Mesendoderm (in vitro differentiated cells): ENCODE data around the gene GJB4.

Source experiments
- DNase-seq: peaks from one replicate; pipeline ENCODE4 v3.0.0; 2013
- H2AK5ac ChIP-seq: 2 replicates; pipeline ENCODE4 v1.6.1; 2013; ENCODE audit warnings: low read length, inconsistent platforms
- H2BK120ac ChIP-seq: 2 replicates; pipeline ENCODE4 v1.6.1; 2013; ENCODE audit warnings: low read depth, mild to moderate bottlenecking, low read length, moderate library complexity, mixed read lengths
- H2BK15ac ChIP-seq: replicated peaks from 2 replicates; pipeline ENCODE4 v1.6.1; 2013; ENCODE audit warnings: low read depth, mild to moderate bottlenecking, moderate library complexity
- H2BK5ac ChIP-seq: 2 replicates; pipeline ENCODE4 v1.6.1; 2013; ENCODE audit warnings: low read length, inconsistent platforms
- H3K18ac ChIP-seq: 2 replicates; pipeline ENCODE4 v1.6.1; 2013; ENCODE audit warnings: mild to moderate bottlenecking, low read length, mixed read lengths
- H3K23ac ChIP-seq: one replicate; pipeline ENCODE4 v1.6.1; 2013; ENCODE audit warnings: low read length
- H3K27ac ChIP-seq: 2 replicates; pipeline ENCODE4 v1.5.1; 2013; ENCODE audit warnings: low read depth, mild to moderate bottlenecking, inconsistent platforms, low read length, moderate library complexity
- H3K27me3 ChIP-seq: 2 replicates; pipeline ENCODE4 v1.6.1; 2013; ENCODE audit warnings: low read length, control low read depth, mild to moderate bottlenecking, inconsistent platforms; ENCODE audit not compliant: insufficient read depth, poor library complexity
- H3K36me3 ChIP-seq: 2 replicates; pipeline ENCODE4 v1.6.1; 2013; ENCODE audit warnings: low read length, inconsistent platforms; ENCODE audit not compliant: control insufficient read depth, insufficient read depth
- H3K4ac ChIP-seq: one replicate; pipeline ENCODE4 v1.6.1; 2013; ENCODE audit warnings: low read depth, mild to moderate bottlenecking, low read length, moderate library complexity
- H3K4me1 ChIP-seq: 2 replicates; pipeline ENCODE4 v1.6.1; 2013; ENCODE audit warnings: low read depth, low read length, inconsistent platforms; ENCODE audit not compliant: control insufficient read depth
- H3K4me2 ChIP-seq: 2 replicates; pipeline ENCODE4 v1.6.1; 2013; ENCODE audit warnings: low read length
- H3K4me3 ChIP-seq: 2 replicates; pipeline ENCODE4 v1.5.1; 2013; ENCODE audit warnings: mild to moderate bottlenecking, low read length
- H3K56ac ChIP-seq: one replicate; pipeline ENCODE4 v1.6.1; 2013; ENCODE audit warnings: low read length
- H3K79me1 ChIP-seq: 2 replicates; pipeline ENCODE4 v1.6.1; 2013; ENCODE audit warnings: low read length, inconsistent platforms
- H3K79me2 ChIP-seq: 2 replicates; pipeline ENCODE4 v1.6.1; 2013; ENCODE audit warnings: mild to moderate bottlenecking, low read length; ENCODE audit not compliant: control insufficient read depth, insufficient read depth
- H3K9ac ChIP-seq: 2 replicates; pipeline ENCODE4 v1.6.1; 2013; ENCODE audit warnings: low read length, inconsistent platforms
- H4K5ac ChIP-seq: one replicate; pipeline ENCODE4 v1.6.1; 2013; ENCODE audit warnings: low read length
- H4K8ac ChIP-seq: one replicate; pipeline ENCODE4 v1.6.1; 2013; ENCODE audit warnings: low read depth, mild to moderate bottlenecking, control low read depth, low read length, moderate library complexity
- WGBS: extraction: QIAGEN DNeasy Blood & Tissue Kit; methylation state at CpG from one replicate; pipeline ENCODE4 v1.1.7; 2013; ENCODE audit warnings: low lambda C conversion rate, missing lambda C conversion rate; ENCODE audit not compliant: insufficient coverage; ENCODE audit errors: extremely low coverage; 5-methylcytosine and 5-hydroxymethylcytosine counted together

GJB4 gene

GRCh38 chr1:34742667-34743270 lies 16.8 kb upstream of the GJB4 start:
- Histone ChIP-seq H3K79me2 (no peaks in the 10 kb centered on the region), H3K4ac (no peak overlapping the region), H3K36me3 (no peaks in the 10 kb centered on the region), H3K23ac (no peak overlapping the region), H3K56ac (peak overlapping the region; percentile 67), H4K5ac (peak overlapping the region; percentile 56), H3K9ac (no peak overlapping the region), H3K27ac (no peak overlapping the region), H2BK5ac (no peak overlapping the region), H3K4me3 (no peak overlapping the region), H2BK15ac (no peak overlapping the region), H2AK5ac (no peak overlapping the region), H4K8ac (no peak overlapping the region), H3K27me3 (no peaks in the 10 kb centered on the region), H3K18ac (no peak overlapping the region), H2BK120ac (no peak overlapping the region), H3K79me1 (no peaks in the 10 kb centered on the region), H3K4me2 (no peak overlapping the region), H3K4me1 (peaks cover 2% of the 10 kb centered on the region)
- no CpG with 5 or more reads among the region's 16 CpGs for WGBS
- peak; percentile 82 for DNase-seq

- Histone ChIP-seq H3K4ac (no peak overlapping the region), H3K79me2 (no peaks in the 10 kb centered on the region), H3K56ac (no peak overlapping the region), H3K4me1 (peaks cover 2% of the 10 kb centered on the region), H3K4me2 (no peak overlapping the region), H4K8ac (no peak overlapping the region), H3K18ac (no peak overlapping the region), H2BK15ac (no peak overlapping the region), H2BK5ac (no peak overlapping the region), H2AK5ac (no peak overlapping the region), H4K5ac (no peak overlapping the region), H3K4me3 (no peak overlapping the region), H2BK120ac (no peak overlapping the region), H3K36me3 (no peaks in the 10 kb centered on the region), H3K27me3 (no peaks in the 10 kb centered on the region), H3K27ac (no peak overlapping the region), H3K23ac (no peak overlapping the region), H3K79me1 (no peaks in the 10 kb centered on the region), H3K9ac (no peak overlapping the region)
- WGBS = no CpG with 5 or more reads among the region's 6 CpGs
- no peak for DNase-seq
Observed at GRCh38 chr1:34743775-34744174, 15.8 kb upstream of the GJB4 start.

- no CpG with 5 or more reads among the region's 3 CpGs for WGBS
- H2BK120ac ChIP-seq = no peak overlapping the region
Observed at GRCh38 chr1:34744851-34745250, 14.7 kb upstream of the GJB4 start.

DNA sequence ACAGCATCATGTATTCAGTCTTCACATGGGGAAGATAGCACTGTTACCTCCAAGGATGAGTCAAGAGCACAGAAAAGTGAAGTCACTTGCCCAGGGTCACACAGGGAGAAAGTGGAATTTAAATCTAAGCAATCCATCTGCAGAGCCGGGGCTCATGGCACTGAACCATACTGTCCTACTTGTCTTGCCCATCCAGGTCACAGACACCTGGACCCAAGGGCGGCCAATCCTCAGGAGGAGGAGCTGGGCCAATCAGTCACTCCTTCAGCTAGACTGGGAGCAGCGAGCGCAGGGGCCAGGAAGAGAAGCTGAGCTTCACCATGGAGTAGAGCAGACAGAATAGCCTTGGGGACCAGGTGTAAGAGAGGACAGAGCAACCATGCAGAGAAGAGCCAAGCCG lies 13.9 kb upstream of the GJB4 start:
- Histone ChIP-seq H2BK120ac (no peak overlapping the region), H3K4ac (no peak overlapping the region), H4K5ac (no peak overlapping the region), H2BK5ac (no peak overlapping the region), H4K8ac (no peak overlapping the region), H3K4me1 (peaks cover 12% of the 10 kb centered on the region), H3K23ac (no peak overlapping the region), H3K36me3 (no peaks in the 10 kb centered on the region), H3K79me2 (no peaks in the 10 kb centered on the region), H3K4me2 (no peak overlapping the region), H2BK15ac (no peak overlapping the region), H3K4me3 (no peak overlapping the region), H3K27me3 (no peaks in the 10 kb centered on the region), H3K27ac (no peak overlapping the region), H3K9ac (no peak overlapping the region), H2AK5ac (no peak overlapping the region), H3K79me1 (no peaks in the 10 kb centered on the region), H3K56ac (no peak overlapping the region), H3K18ac (no peak overlapping the region)
- no peak for DNase-seq
- WGBS = no CpG with 5 or more reads among the region's 5 CpGs

More at GRCh38 chr1:34744851-34745250, 14.7 kb upstream of the GJB4 start:
- H3K4me3 ChIP-seq = no peak overlapping the region
- no peak overlapping the region for H3K56ac ChIP-seq
- peaks cover 5% of the 10 kb centered on the region for H3K4me1 ChIP-seq
- H3K27me3 ChIP-seq = no peaks in the 10 kb centered on the region
- no peak overlapping the region for H2AK5ac ChIP-seq
- H4K8ac ChIP-seq = no peak overlapping the region
- DNase-seq = no peak
- no peaks in the 10 kb centered on the region for H3K36me3 ChIP-seq
- H3K79me1 ChIP-seq = no peaks in the 10 kb centered on the region
- H2BK15ac ChIP-seq = no peak overlapping the region
- no peaks in the 10 kb centered on the region for H3K79me2 ChIP-seq
- H3K23ac ChIP-seq = no peak overlapping the region
- no peak overlapping the region for H2BK5ac ChIP-seq
- H4K5ac ChIP-seq = no peak overlapping the region
- no peak overlapping the region for H3K4me2 ChIP-seq
- no peak overlapping the region for H3K4ac ChIP-seq
- H3K27ac ChIP-seq = no peak overlapping the region
- H3K18ac ChIP-seq = no peak overlapping the region
- H3K9ac ChIP-seq = no peak overlapping the region

- Histone ChIP-seq H3K79me1 (no peaks in the 10 kb centered on the region), H3K9ac (no peak overlapping the region), H3K18ac (no peak overlapping the region), H3K4ac (no peak overlapping the region), H2BK5ac (no peak overlapping the region), H3K4me2 (no peak overlapping the region), H2BK120ac (no peak overlapping the region), H3K56ac (no peak overlapping the region), H3K23ac (no peak overlapping the region), H3K4me3 (no peak overlapping the region), H3K79me2 (no peaks in the 10 kb centered on the region), H4K8ac (no peak overlapping the region), H3K4me1 (peaks cover 13% of the 10 kb centered on the region), H4K5ac (no peak overlapping the region), H2BK15ac (no peak overlapping the region), H3K27ac (no peak overlapping the region), H2AK5ac (no peak overlapping the region), H3K27me3 (no peaks in the 10 kb centered on the region), H3K36me3 (no peaks in the 10 kb centered on the region)
- no peak for DNase-seq
- no CpG with 5 or more reads among the region's 4 CpGs for WGBS
Observed at GRCh38 chr1:34746101-34746500, 13.4 kb upstream of the GJB4 start.
